H9 (cell line): ENCODE measurements around the gene BACH2. TPM values are rescaled to one million over a fixed set of nuclear protein-coding genes. Genes with fewer than 3 reads are reported as not detected.

Experiments
- DNase-seq: peaks from one replicate; pipeline ENCODE4 v3.0.0-alpha.2; 2017
- H2AFZ ChIP-seq: one replicate; pipeline ENCODE4 v1.6.1; 2013; ENCODE audit warnings: mild to moderate bottlenecking, low read length, control low read depth, moderate library complexity
- H2AK5ac ChIP-seq: 2 replicates; pipeline ENCODE4 v1.6.1; 2013; ENCODE audit warnings: low read length, control low read depth, mixed read lengths; ENCODE audit not compliant: insufficient read length
- H2BK120ac ChIP-seq: one replicate; pipeline ENCODE4 v1.6.1; 2013; ENCODE audit warnings: low read depth, mild to moderate bottlenecking, low read length, control low read depth, inconsistent platforms; ENCODE audit not compliant: poor library complexity, severe bottlenecking
- H2BK12ac ChIP-seq: 2 replicates; pipeline ENCODE4 v1.6.1; 2013; ENCODE audit warnings: low read length, control low read depth, mixed read lengths, low read depth; ENCODE audit not compliant: insufficient read length
- H2BK15ac ChIP-seq: 2 replicates; pipeline ENCODE4 v1.6.1; 2013; ENCODE audit warnings: low read depth, low read length, control low read depth
- H2BK20ac ChIP-seq: one replicate; pipeline ENCODE4 v1.6.1; 2013; ENCODE audit warnings: low read depth, mild to moderate bottlenecking, low read length, control low read depth, inconsistent platforms; ENCODE audit not compliant: poor library complexity, severe bottlenecking
- H2BK5ac ChIP-seq: 2 replicates; pipeline ENCODE4 v1.6.1; 2013; ENCODE audit warnings: low read length, control low read depth, mixed read lengths; ENCODE audit not compliant: insufficient read length
- H3K14ac ChIP-seq: 2 replicates; pipeline ENCODE4 v1.6.1; 2013; ENCODE audit warnings: low read length, control low read depth; ENCODE audit not compliant: insufficient read depth
- H3K18ac ChIP-seq: 2 replicates; pipeline ENCODE4 v1.6.1; 2013; ENCODE audit warnings: low read depth, mild to moderate bottlenecking, mixed read lengths, low read length, control low read depth; ENCODE audit not compliant: insufficient read length
- H3K23ac ChIP-seq: 2 replicates; pipeline ENCODE4 v1.6.1; 2013; ENCODE audit warnings: low read length, control low read depth, mixed read lengths, low read depth; ENCODE audit not compliant: insufficient read length
- H3K23me2 ChIP-seq: 2 replicates; pipeline ENCODE4 v1.6.1; 2013; ENCODE audit warnings: low read depth, mild to moderate bottlenecking, mixed read lengths, low read length, control low read depth; ENCODE audit not compliant: insufficient read length, poor library complexity, severe bottlenecking
- H3K27ac ChIP-seq: 2 replicates; pipeline ENCODE4 v1.5.1; 2013; ENCODE audit warnings: low read length, control low read depth, mixed read lengths, low read depth; ENCODE audit not compliant: insufficient read length
- H3K27me3 ChIP-seq: 2 replicates; pipeline ENCODE4 v1.6.1; 2013; ENCODE audit warnings: low read length, control low read depth, inconsistent platforms; ENCODE audit not compliant: insufficient read depth
- H3K4ac ChIP-seq: 2 replicates; pipeline ENCODE4 v1.6.1; 2013; ENCODE audit warnings: low read depth, mild to moderate bottlenecking, control low read depth, inconsistent platforms, low read length, moderate library complexity
- H3K4me1 ChIP-seq: 2 replicates; pipeline ENCODE4 v1.6.1; 2013; ENCODE audit warnings: low read length, control low read depth, inconsistent platforms; ENCODE audit not compliant: insufficient read depth
- H3K4me2 ChIP-seq: 2 replicates; pipeline ENCODE4 v1.6.1; 2013; ENCODE audit warnings: low read length, control low read depth, mixed read lengths; ENCODE audit not compliant: insufficient read length, insufficient read depth
- H3K56ac ChIP-seq: 2 replicates; pipeline ENCODE4 v1.6.1; 2013; ENCODE audit warnings: low read depth, mild to moderate bottlenecking, mixed read lengths, low read length, control low read depth; ENCODE audit not compliant: insufficient read length
- H3K79me1 ChIP-seq: 2 replicates; pipeline ENCODE4 v1.6.1; 2013; ENCODE audit warnings: low read depth, mild to moderate bottlenecking, moderate library complexity, low read length, control low read depth, inconsistent platforms; ENCODE audit not compliant: insufficient read depth, poor library complexity, severe bottlenecking
- H3K79me2 ChIP-seq: 2 replicates; pipeline ENCODE4 v1.6.1; 2013; ENCODE audit warnings: low read length, control low read depth, inconsistent platforms; ENCODE audit not compliant: insufficient read depth
- H3K9ac ChIP-seq: 2 replicates; pipeline ENCODE4 v1.6.1; 2013; ENCODE audit warnings: low read length, control low read depth, mixed read lengths; ENCODE audit not compliant: insufficient read length; ENCODE audit errors: extremely low read depth
- H3K9me3 ChIP-seq: one replicate; pipeline ENCODE4 v1.6.1; 2013; ENCODE audit warnings: low read depth, low read length, inconsistent platforms; ENCODE audit not compliant: control insufficient read depth
- H3T11ph ChIP-seq: one replicate; pipeline ENCODE4 v1.6.1; 2013; ENCODE audit warnings: mild to moderate bottlenecking, low read length, control low read depth, inconsistent platforms
- H4K20me1 ChIP-seq: one replicate; pipeline ENCODE4 v1.6.1; 2013; ENCODE audit not compliant: control insufficient read depth, insufficient read length, insufficient read depth
- H4K5ac ChIP-seq: 2 replicates; pipeline ENCODE4 v1.6.1; 2013; ENCODE audit warnings: low read depth, mild to moderate bottlenecking, mixed read lengths, low read length, control low read depth; ENCODE audit not compliant: insufficient read length
- H4K8ac ChIP-seq: replicated peaks from 2 replicates; pipeline ENCODE4 v1.6.1; 2013; ENCODE audit warnings: low read length, control low read depth, mixed read lengths, low read depth; ENCODE audit not compliant: insufficient read length
- H4K91ac ChIP-seq: 2 replicates; pipeline ENCODE4 v1.6.1; 2013; ENCODE audit warnings: low read depth, mild to moderate bottlenecking, moderate library complexity, mixed read lengths, low read length, control low read depth; ENCODE audit not compliant: insufficient read length
- H3K27ac Mint-ChIP-seq, 3 experiments: 2 replicates in 2 of 3; 3 replicates in 1 of 3; pipeline ENCODE4 v1.8.0; 2020 to 2021; ENCODE audit warnings: mixed read lengths in 3 of 3, mild to moderate bottlenecking in 1 of 3, moderate library complexity in 1 of 3
- H3K27me3 Mint-ChIP-seq: 2 replicates; pipeline ENCODE4 v1.8.0; 2021; ENCODE audit warnings: low read depth, mild to moderate bottlenecking, moderate library complexity, mixed read lengths
- H3K36me3 Mint-ChIP-seq, 3 experiments: 2 replicates in 2 of 3; 3 replicates in 1 of 3; pipeline ENCODE4 v1.8.0; 2020 to 2021; ENCODE audit warnings: low read depth in 3 of 3, mixed read lengths in 3 of 3; ENCODE audit not compliant: insufficient read depth in 1 of 3
- H3K4me1 Mint-ChIP-seq, 2 experiments: 2 replicates each; pipeline ENCODE4 v1.8.0; 2020; ENCODE audit warnings: mixed read lengths in 2 of 2
- H3K4me3 Mint-ChIP-seq, 2 experiments: 2 replicates in 1 of 2; 3 replicates in 1 of 2; pipeline ENCODE4 v1.8.0; 2020 to 2021; ENCODE audit warnings: mild to moderate bottlenecking in 2 of 2, mixed read lengths in 2 of 2, moderate library complexity in 1 of 2
- H3K9me3 Mint-ChIP-seq, 2 experiments: 2 replicates in 1 of 2; 3 replicates in 1 of 2; pipeline ENCODE4 v1.8.0; 2020; ENCODE audit warnings: mild to moderate bottlenecking in 2 of 2, mixed read lengths in 2 of 2, moderate library complexity in 1 of 2
- WGBS: extraction: QIAGEN DNeasy Blood & Tissue Kit; methylation state at CpG from one replicate; pipeline ENCODE4 v1.1.7; 2013; ENCODE audit warnings: missing lambda C conversion rate, low lambda C conversion rate, mixed read lengths; ENCODE audit not compliant: insufficient read length; ENCODE audit errors: extremely low coverage; 5-methylcytosine and 5-hydroxymethylcytosine counted together
- total RNA-seq: library from RNA; stranded (reverse); gene quantifications from 2 replicates; pipeline ENCODE4 v1.2.1, GENCODE V29; 2021
- TF ChIP-seq, protein P1 (sequence below): fragments of 200-600 bp; sonication (generic); conservative IDR thresholded peaks from 3 replicates; pipeline ENCODE4 v1.8.0; 2021; ENCODE audit warnings: antibody characterized with exemption, mild to moderate bottlenecking

The BACH2 gene
- total RNA-seq, 1 experiment from 2014 or later, result 2.0 TPM

DNA sequence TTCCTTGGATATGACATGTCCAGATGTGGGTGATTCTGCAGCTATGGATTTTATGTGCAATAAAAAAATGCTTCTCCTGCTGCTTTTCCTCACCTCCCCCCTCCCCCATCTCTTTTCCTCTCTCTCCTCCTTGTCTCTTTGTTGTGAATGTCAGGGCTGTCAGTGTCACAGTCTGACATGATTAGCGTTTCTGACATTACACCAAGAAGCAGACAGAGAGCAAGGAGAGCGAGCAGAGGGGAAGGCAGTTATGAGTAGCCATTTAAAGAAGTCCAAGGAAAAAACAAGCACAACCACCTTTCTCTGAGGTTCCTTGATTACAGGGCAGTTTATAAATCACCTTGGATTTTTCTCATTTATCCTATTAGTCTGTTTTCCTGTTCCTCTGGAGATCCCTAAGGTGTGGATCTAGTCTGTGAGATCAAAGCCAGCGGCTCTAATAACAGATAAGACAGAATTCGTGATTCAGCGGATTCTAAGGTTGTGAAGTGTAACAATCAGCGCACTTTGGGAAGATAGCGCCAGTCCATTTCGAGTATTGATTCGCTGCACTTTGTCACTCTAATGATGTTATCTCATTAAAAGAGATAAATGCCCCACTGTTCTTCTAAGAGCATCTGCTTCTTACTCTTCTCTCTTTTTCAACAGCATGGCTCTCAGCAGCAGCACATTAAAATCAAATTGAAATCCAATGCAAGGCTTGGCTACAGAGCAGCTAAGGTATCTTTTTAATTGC lies 101.4 kb downstream of the BACH2 start:
- H3K14ac ChIP-seq, result no peak overlapping the region
- no peaks in the 10 kb centered on the region for H3K79me2 ChIP-seq
- no peak overlapping the region for H3K27ac Mint-ChIP-seq
- H2BK15ac ChIP-seq, result no peak overlapping the region
- H3K9me3 ChIP-seq, result peaks cover 16% of the 10 kb centered on the region
- no peak overlapping the region for H3K4ac ChIP-seq
- no peak overlapping the region for H2BK12ac ChIP-seq
- H3K4me2 ChIP-seq, result no peak overlapping the region
- peaks cover 17 to 18% of the 10 kb centered on the region in 2 experiments for H3K9me3 Mint-ChIP-seq
- H3K27ac ChIP-seq, result no peak overlapping the region
- no CpG with 5 or more reads among the region's 9 CpGs for WGBS
- H3K79me1 ChIP-seq, result no peaks in the 10 kb centered on the region
- peaks cover 7% of the 10 kb centered on the region in 2 experiments; a peak in 2 of 4 replicates for H3K4me1 Mint-ChIP-seq
- H2BK120ac ChIP-seq, result no peak overlapping the region
- TF ChIP-seq, protein P1, sequence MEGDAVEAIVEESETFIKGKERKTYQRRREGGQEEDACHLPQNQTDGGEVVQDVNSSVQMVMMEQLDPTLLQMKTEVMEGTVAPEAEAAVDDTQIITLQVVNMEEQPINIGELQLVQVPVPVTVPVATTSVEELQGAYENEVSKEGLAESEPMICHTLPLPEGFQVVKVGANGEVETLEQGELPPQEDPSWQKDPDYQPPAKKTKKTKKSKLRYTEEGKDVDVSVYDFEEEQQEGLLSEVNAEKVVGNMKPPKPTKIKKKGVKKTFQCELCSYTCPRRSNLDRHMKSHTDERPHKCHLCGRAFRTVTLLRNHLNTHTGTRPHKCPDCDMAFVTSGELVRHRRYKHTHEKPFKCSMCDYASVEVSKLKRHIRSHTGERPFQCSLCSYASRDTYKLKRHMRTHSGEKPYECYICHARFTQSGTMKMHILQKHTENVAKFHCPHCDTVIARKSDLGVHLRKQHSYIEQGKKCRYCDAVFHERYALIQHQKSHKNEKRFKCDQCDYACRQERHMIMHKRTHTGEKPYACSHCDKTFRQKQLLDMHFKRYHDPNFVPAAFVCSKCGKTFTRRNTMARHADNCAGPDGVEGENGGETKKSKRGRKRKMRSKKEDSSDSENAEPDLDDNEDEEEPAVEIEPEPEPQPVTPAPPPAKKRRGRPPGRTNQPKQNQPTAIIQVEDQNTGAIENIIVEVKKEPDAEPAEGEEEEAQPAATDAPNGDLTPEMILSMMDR, result no peak
- no peak overlapping the region for H4K91ac ChIP-seq
- no peak overlapping the region for H3K18ac ChIP-seq
- H2BK5ac ChIP-seq, result no peak overlapping the region
- no peaks in the 10 kb centered on the region for H3K27me3 ChIP-seq
- peaks cover 14 to 25% (median 15%) of the 10 kb centered on the region in 3 experiments for H3K36me3 Mint-ChIP-seq
- H3K23ac ChIP-seq, result no peak overlapping the region
- no peaks in the 10 kb centered on the region for H3K23me2 ChIP-seq
- no peak for DNase-seq
- H3K4me1 ChIP-seq, result no peaks in the 10 kb centered on the region
- no peaks in the 10 kb centered on the region for H3K27me3 Mint-ChIP-seq
- H2AK5ac ChIP-seq, result no peak overlapping the region
- no peak overlapping the region for H4K5ac ChIP-seq
- H3T11ph ChIP-seq, result no peak overlapping the region
- no peaks in the 10 kb centered on the region for H4K20me1 ChIP-seq
- H2BK20ac ChIP-seq, result no peak overlapping the region
- H4K8ac ChIP-seq, result no peak overlapping the region
- no peak overlapping the region for H2AFZ ChIP-seq
- no peak overlapping the region for H3K4me3 Mint-ChIP-seq
- H3K9ac ChIP-seq, result no peak overlapping the region
- no peak overlapping the region for H3K56ac ChIP-seq
